ENCODE measurements around the gene PARL. TPM values are rescaled to one million over a fixed set of nuclear protein-coding genes. Genes with fewer than 3 reads are reported as not detected.
"Not testable (repeated sequence)": the region's sequence is repeated elsewhere in the genome, so short reads cannot be mapped to it uniquely, and the experiment has no call there.

PARL gene
- total RNA-seq, 1 donor from 2014 or later = 50.5 TPM

DNA sequence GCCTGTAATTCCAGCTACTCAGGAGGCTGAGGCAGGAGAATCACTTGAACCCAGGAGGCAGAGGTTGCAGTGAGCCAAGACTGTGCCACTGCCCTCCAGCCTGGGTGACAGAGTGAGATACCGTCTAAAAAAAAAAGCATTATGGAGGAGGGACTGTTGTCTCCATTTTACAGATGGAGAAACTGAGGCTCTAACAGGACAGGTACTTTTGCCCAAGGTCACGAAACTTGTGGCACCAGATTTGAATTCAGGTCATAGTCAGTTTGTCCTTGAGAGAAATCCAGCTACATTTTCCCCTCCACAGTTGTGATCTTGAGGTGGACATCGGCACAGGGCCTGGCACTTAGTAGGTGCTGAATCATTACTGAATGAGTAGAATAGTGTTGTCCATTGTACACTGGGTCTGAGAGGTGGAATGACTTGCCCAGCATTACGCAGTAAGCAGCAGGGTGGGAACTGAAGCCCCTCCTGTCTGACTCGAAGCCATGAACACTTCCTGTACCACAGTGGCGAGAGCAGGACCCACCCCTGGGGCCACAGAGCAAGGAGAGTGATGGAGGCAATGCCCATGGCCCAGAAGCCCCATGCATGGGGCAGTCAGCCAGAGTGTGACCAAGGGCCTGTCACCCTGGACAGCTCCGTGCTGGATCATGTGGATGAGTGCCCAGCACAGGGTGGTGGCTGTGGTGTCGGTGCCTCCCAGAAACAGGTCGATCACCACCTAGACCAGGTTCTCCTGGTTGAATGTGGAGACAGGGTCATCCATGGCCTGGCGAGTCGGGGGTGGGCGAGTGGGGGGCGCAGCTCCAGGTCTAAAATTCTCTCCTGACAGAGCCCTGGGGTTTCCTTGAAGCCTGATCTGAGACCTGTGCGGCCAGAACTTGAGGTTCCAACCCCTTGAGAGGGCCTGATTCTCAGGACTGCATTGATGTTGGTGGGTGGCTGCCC is 20.4 kb upstream of the PARL start:
- peak; percentile 46 for ATAC-seq

- ATAC-seq = no peak
Measured at GRCh38 chr3:183898028-183898431, 13.3 kb upstream of the PARL start.

GRCh38 chr3:183897606-183898005 is 12.9 kb upstream of the PARL start:
- ATAC-seq = peak; percentile 42

- ATAC-seq = no peak
Measured at GRCh38 chr3:183896610-183897009, 11.9 kb upstream of the PARL start.

- ATAC-seq = peak; percentile 14
Measured at GRCh38 chr3:183896184-183896583, 11.5 kb upstream of the PARL start.

GRCh38 chr3:183895774-183896173 is 11.1 kb upstream of the PARL start:
- ATAC-seq = no peak

- ATAC-seq = peak; percentile 74
Measured at GRCh38 chr3:183895296-183895695, 10.6 kb upstream of the PARL start.

DNA sequence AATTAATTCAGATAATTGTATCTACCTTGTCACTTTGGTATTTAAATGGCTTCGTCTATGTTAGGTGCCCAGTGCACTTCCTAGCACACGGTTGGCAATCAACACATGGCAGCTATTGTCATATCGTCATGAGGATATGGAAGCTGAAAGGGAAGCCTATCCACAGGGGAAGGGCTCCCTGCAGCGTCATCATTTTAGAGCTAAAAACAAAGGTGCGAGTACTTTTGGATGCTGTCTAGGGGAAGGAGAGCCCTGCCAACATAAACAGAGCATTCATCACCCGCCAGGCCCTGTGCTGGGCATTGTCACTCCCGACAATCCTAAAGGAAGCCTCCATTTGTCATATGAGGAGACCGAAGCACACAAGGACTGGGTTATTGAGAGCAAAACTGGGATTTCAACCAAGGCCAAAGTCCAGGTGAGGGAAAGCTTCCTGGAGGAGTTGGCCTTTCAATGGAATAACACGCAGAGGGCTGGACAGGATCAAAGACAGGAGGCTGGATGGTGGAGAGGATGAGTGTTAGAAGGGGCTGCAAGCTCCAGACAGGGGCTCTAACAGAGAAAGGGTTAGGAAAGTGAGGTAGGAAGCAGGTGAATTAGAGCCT is 8.0 kb upstream of the PARL start:
- peak; percentile 6 for ATAC-seq

DNA sequence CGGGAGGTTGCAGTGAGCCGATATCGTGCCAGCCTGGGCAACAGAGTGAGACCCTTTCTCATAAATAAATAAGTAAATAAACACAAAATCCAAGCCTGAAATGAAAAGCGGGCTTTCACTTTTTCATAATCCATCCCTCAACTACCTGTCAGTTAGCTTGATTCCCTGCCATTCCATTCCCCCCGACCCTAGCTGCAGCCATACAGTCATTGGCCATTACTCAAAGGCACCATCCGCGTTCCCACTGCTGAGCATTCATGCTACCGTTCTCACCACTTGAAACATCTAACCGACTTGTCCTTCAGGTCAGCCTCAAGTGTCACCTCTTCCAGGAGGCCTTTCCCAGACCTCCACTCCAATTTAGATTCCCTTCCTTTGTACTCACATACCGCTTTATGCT is 1.1 kb upstream of the PARL start:
- no peak for ATAC-seq

DNA sequence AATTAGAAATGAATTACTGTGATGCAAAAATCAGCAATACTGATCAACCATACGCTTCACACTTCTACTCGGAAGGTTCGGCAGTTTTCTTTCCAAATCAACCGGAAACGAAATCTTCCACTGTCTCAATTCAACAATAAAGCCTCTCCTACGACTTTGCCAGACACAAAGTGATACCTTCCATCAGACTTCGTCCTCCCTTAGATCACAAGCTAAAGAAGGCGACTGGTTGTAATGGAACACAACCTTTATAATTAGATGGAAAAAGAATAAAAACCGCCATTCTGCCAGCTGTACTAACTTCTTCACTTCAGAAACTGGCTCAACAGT is 618 bp downstream of the PARL start:
- no peak for ATAC-seq

DNA sequence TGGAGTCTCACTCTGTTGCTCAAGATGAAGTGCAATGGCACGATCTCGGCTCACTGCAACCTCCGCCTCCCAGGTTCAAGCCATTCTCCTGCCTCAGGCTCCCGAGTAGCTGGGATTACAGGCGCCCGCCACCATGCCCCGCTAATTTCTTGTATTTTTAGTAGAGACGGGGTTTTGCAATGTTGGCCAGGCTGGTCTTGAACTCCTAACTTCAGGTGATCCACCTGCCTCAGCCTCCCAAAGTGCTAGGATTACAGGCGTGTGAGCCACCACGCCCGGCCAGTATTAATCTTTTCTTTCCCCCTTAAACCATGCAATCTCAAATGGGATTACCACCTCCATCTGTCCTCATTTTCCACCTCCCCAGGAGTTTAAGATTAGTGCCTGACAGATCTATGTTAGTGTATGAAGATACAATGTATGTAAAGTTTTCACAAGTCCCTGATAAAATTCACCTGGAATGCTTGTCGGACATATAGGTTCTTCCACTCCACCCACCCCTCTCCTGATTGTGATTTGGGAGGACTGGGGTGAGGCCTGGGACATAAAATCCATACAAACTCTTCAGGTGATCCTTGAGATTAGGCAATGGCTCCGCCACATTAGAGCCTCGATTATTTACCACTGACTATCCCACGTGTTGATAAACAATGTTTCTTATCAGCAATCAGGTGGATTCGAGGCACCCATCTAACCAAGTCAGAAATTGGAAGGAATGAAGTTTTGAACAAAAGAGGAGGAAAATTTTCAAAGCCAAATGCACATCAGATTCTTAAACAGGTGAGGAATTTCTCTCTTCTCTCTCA is 1.2 kb downstream of the PARL start:
- ATAC-seq = no peak

GRCh38 chr3:183880121-183880520 is 4.6 kb downstream of the PARL start:
- no peak for ATAC-seq

GRCh38 chr3:183879243-183879642 is 5.4 kb downstream of the PARL start:
- no peak for ATAC-seq

DNA sequence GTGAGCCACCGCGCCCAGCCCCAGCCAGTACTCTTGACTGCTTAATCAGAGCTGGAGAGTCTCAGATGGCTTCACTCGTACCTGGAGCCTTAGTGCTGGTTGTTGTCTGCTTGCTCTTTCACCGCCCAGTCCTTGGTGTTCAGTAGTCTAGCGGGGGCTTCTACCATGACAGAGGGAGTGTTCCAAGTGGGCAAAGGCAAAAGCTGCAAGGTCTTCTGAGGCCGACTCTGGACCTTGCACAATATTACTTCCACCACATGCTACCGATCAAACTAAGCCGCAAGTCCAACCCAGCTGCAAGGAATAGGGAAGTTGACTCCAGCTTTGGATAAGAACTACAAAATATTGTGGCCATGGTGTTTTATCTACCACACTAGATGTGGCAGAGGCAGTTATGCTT is 6.6 kb downstream of the PARL start:
- no peak for ATAC-seq

DNA sequence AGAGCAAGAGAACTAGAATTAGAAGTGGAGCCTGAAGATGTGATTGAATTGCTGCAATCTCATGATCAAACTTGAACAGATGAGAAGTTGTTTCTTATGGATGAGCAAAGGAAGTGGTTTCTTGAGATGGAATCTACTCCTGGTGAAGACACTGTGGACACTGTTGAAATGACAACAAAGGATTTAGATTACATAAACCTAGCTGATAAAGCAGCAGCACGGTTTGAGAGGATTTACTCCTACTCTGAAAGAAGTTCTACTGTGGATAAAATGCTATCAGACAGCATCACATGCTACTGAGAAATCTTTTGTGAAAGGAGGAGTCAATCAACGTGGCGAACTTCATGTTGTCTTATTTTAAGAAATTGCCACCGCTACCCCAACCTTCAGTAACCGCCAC is 7.5 kb downstream of the PARL start:
- not testable (repeated sequence) for ATAC-seq

- no peak for ATAC-seq
Measured at GRCh38 chr3:183875411-183875810, 9.3 kb downstream of the PARL start.

GRCh38 chr3:183873914-183874313 is 10.8 kb downstream of the PARL start:
- no peak for ATAC-seq

- ATAC-seq = peak; percentile 49
Measured at GRCh38 chr3:183871541-183871940, 13.1 kb downstream of the PARL start.

GRCh38 chr3:183870563-183870962 is 14.1 kb downstream of the PARL start:
- ATAC-seq = no peak

- no peak for ATAC-seq
Measured at GRCh38 chr3:183868796-183869195, 15.9 kb downstream of the PARL start.

GRCh38 chr3:183862610-183863009 is 22.1 kb downstream of the PARL start:
- no peak for ATAC-seq

- no peak for ATAC-seq
Measured at GRCh38 chr3:183857863-183858262, 26.8 kb downstream of the PARL start.

DNA sequence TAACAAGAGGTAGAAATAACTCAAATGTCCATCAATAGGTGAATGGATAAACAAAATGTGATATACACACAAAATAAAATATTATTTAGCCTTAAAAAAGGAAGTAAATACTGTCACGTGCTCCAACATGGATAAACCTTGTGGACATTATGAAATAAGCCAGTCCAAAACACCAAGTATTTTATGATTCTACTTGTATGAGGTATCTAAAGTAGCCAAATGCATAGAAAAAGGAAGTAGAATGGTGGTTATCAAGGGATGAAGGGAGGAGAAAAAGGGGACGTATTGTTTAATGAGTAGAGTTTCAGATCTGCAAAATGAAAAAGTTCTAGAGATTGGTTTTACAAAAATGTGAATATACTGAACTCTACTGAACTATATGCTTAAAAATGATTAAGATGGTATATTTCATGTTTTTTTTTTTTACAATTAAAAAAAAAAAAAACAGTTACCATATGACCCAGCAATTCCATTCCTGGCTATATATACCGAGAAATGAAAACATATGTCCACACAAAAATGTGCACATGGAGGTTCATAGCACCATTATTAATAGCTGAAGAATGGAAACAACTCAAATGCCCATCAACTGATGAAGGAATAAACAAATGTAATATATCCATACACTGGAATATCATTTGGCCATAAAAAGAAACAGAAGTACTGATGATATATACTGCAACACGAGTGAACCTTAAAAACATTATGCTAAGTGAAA is 30.2 kb downstream of the PARL start:
- ATAC-seq = no peak
